IMR-90 (cell line): ENCODE results near the gene NDUFAF8. TPM values are rescaled to one million over a fixed set of nuclear protein-coding genes. Genes with fewer than 3 reads are reported as not detected.

Experiments
- ATAC-seq: fragments of 200-7000 bp; cut with Tn5 transposase; 2 replicates; pipeline ENCODE4 v1.9.1; 2020; ENCODE audit warnings: low read depth, mild to moderate bottlenecking, moderate library complexity
- BruUV-seq: library from RNA; stranded (reverse); fragments of 400-500 nt; replicated peaks from 2 replicates; lab custom pipeline; 2021; lab: Mats Ljungman, UMichigan
- CTCF ChIA-PET: fragments of 300-600 bp; formaldehyde crosslinking; extraction: SDS; loops from one replicate; lab custom pipeline; 2021; ENCODE audit warnings: antibody characterized with exemption; lab: Yijun Ruan, JAX
- POLR2A ChIA-PET: fragments of 300-600 bp; sonication (Branson Sonifier 250); formaldehyde crosslinking; loops from one replicate; lab custom pipeline; 2022; ENCODE audit warnings: antibody characterized with exemption; ENCODE audit not compliant: unreplicated experiment; lab: Charles Lee
- DNase-seq: peaks from one replicate; pipeline ENCODE4 v3.0.0; 2013
- H2AFZ ChIP-seq: replicated peaks from 2 replicates; pipeline ENCODE3; 2013; ENCODE audit warnings: low read length, mild to moderate bottlenecking; ENCODE audit not compliant: poor library complexity
- H2AK5ac ChIP-seq: 2 replicates; pipeline ENCODE4 v1.6.1; 2013; ENCODE audit warnings: low read depth, low read length, inconsistent platforms
- H2AK9ac ChIP-seq: replicated peaks from 2 replicates; pipeline ENCODE3; 2013; ENCODE audit warnings: mild to moderate bottlenecking, low read depth, low read length, moderate library complexity; ENCODE audit not compliant: poor library complexity
- H2BK120ac ChIP-seq: 2 replicates; pipeline ENCODE4 v1.6.1; 2013; ENCODE audit warnings: low read depth, low read length, inconsistent platforms
- H2BK15ac ChIP-seq: 3 replicates; pipeline ENCODE4 v1.6.1; 2013; ENCODE audit warnings: low read depth, low read length, inconsistent platforms
- H2BK20ac ChIP-seq: 2 replicates; pipeline ENCODE4 v1.6.1; 2013; ENCODE audit warnings: low read depth, mild to moderate bottlenecking, inconsistent platforms, low read length, moderate library complexity
- H2BK5ac ChIP-seq: 2 replicates; pipeline ENCODE4 v1.6.1; 2013; ENCODE audit warnings: mild to moderate bottlenecking, low read depth, low read length, inconsistent platforms; ENCODE audit not compliant: poor library complexity, severe bottlenecking
- H3K14ac ChIP-seq: replicated peaks from 2 replicates; pipeline ENCODE4 v1.6.1; 2013; ENCODE audit warnings: low read depth, low read length, inconsistent platforms
- H3K18ac ChIP-seq: 2 replicates; pipeline ENCODE4 v1.6.1; 2013; ENCODE audit warnings: low read depth, low read length, control low read depth
- H3K23ac ChIP-seq: 2 replicates; pipeline ENCODE4 v1.6.1; 2013; ENCODE audit warnings: low read depth, low read length, inconsistent platforms
- H3K27ac ChIP-seq: 2 replicates; pipeline ENCODE4 v1.5.1; 2013; ENCODE audit warnings: mild to moderate bottlenecking, control low read depth, low read length; ENCODE audit not compliant: insufficient read depth
- H3K27me3 ChIP-seq: 2 replicates; pipeline ENCODE4 v1.6.1; 2013; ENCODE audit warnings: low read length; ENCODE audit not compliant: control insufficient read depth, insufficient read depth
- H3K36me3 ChIP-seq: 2 replicates; pipeline ENCODE4 v1.6.1; 2013; ENCODE audit warnings: low read length, mixed read lengths; ENCODE audit not compliant: control insufficient read depth, insufficient read depth
- H3K4ac ChIP-seq: 2 replicates; pipeline ENCODE4 v1.6.1; 2013; ENCODE audit warnings: low read depth, low read length, inconsistent platforms
- H3K4me1 ChIP-seq: 2 replicates; pipeline ENCODE4 v1.6.1; 2013; ENCODE audit warnings: low read length, mixed read lengths; ENCODE audit not compliant: control insufficient read depth, insufficient read depth
- H3K4me2 ChIP-seq: 2 replicates; pipeline ENCODE4 v1.6.1; 2013; ENCODE audit warnings: low read depth, mild to moderate bottlenecking, control low read depth, low read length, moderate library complexity
- H3K4me3 ChIP-seq: 2 replicates; pipeline ENCODE4 v1.5.1; 2013; ENCODE audit warnings: low read depth, mild to moderate bottlenecking, control low read depth, low read length, moderate library complexity; ENCODE audit not compliant: insufficient read depth
- H3K56ac ChIP-seq: 2 replicates; pipeline ENCODE4 v1.6.1; 2013; ENCODE audit warnings: low read length, inconsistent platforms; ENCODE audit not compliant: insufficient read depth; ENCODE audit errors: extremely low read depth
- H3K79me1 ChIP-seq, 2 experiments: 2 replicates each; pipeline ENCODE4 v1.6.1; 2013; ENCODE audit warnings: low read length in 2 of 2, inconsistent platforms in 1 of 2, low read depth in 1 of 2
- H3K9ac ChIP-seq: 2 replicates; pipeline ENCODE4 v1.6.1; 2013; ENCODE audit warnings: low read depth, low read length, control low read depth
- H3K9me1 ChIP-seq: 2 replicates; pipeline ENCODE4 v1.6.1; 2013; ENCODE audit warnings: low read length, inconsistent platforms; ENCODE audit not compliant: insufficient read depth
- H3K9me3 ChIP-seq: 2 replicates; pipeline ENCODE4 v1.6.1; 2013; ENCODE audit warnings: low read length; ENCODE audit not compliant: control insufficient read depth, insufficient read depth
- H4K20me1 ChIP-seq: 2 replicates; pipeline ENCODE4 v1.6.1; 2013; ENCODE audit warnings: low read length, inconsistent platforms; ENCODE audit not compliant: insufficient read depth
- H4K5ac ChIP-seq: 2 replicates; pipeline ENCODE4 v1.6.1; 2013; ENCODE audit warnings: mild to moderate bottlenecking, low read depth, low read length, control low read depth
- H4K8ac ChIP-seq, 2 experiments: 2 replicates each; pipeline ENCODE4 v1.6.1; 2013; ENCODE audit warnings: low read depth in 2 of 2, low read length in 2 of 2, control low read depth in 1 of 2, inconsistent platforms in 1 of 2
- H4K91ac ChIP-seq: 2 replicates; pipeline ENCODE4 v1.6.1; 2013; ENCODE audit warnings: low read depth, low read length, inconsistent platforms; ENCODE audit not compliant: insufficient read depth
- BHLHE40 ChIP-seq: fragments of 150-350 bp; IDR thresholded peaks from 2 replicates; pipeline ENCODE4 v1.6.1; 2016; ENCODE audit warnings: mild to moderate bottlenecking, low read depth, low read length
- CEBPB ChIP-seq: IDR thresholded peaks from 2 replicates; pipeline ENCODE4 v1.6.1; 2012; ENCODE audit warnings: low read depth, low read length, improper control_type of control experiment
- CHD1 ChIP-seq: IDR thresholded peaks from 2 replicates; pipeline ENCODE4 v1.6.1; 2012; ENCODE audit warnings: low read depth, low read length, improper control_type of control experiment
- CTCF ChIP-seq: conservative IDR thresholded peaks from 2 replicates; pipeline ENCODE4 v1.5.1; 2012; ENCODE audit warnings: mild to moderate bottlenecking, low read depth, low read length, improper control_type of control experiment
- ELK1 ChIP-seq: fragments of 150-350 bp; IDR thresholded peaks from 2 replicates; pipeline ENCODE4 v1.6.1; 2016; ENCODE audit warnings: low read depth, mild to moderate bottlenecking, low read length, moderate library complexity, borderline replicate concordance
- FOS ChIP-seq: fragments of 150-350 bp; IDR thresholded peaks from 2 replicates; pipeline ENCODE4 v1.6.1; 2016; ENCODE audit warnings: low read depth, low read length
- MAZ ChIP-seq: IDR thresholded peaks from 2 replicates; pipeline ENCODE4 v1.6.1; 2012; ENCODE audit warnings: low read depth, mild to moderate bottlenecking, low read length, improper control_type of control experiment, moderate library complexity, borderline replicate concordance
- NFE2L2 ChIP-seq: fragments of 150-350 bp; IDR thresholded peaks from 2 replicates; pipeline ENCODE4 v1.6.1; 2016; ENCODE audit warnings: low read depth, mild to moderate bottlenecking, low read length
- RFX5 ChIP-seq: IDR thresholded peaks from 2 replicates; pipeline ENCODE4 v1.8.0; 2012; ENCODE audit warnings: low read depth, mild to moderate bottlenecking, low read length, moderate library complexity
- SMC3 ChIP-seq: fragments of 150-350 bp; IDR thresholded peaks from 2 replicates; pipeline ENCODE4 v1.6.1; 2016; ENCODE audit warnings: low read depth, mild to moderate bottlenecking, antibody characterized with exemption, low read length, moderate library complexity
- WGBS, 2 experiments: methylation state at CpG; one replicate each; pipeline versions ENCODE4 v1.1.5 to v1.1.7; 2013; ENCODE audit warnings: missing lambda C conversion rate in 2 of 2; ENCODE audit not compliant: insufficient read length in 1 of 2; ENCODE audit errors: extremely low coverage in 2 of 2; 5-methylcytosine and 5-hydroxymethylcytosine counted together
- dilution Hi-C: fragments of 300-500 bp; cut with HindIII; formaldehyde crosslinking; loops from one replicate; pipeline ENCODE4 v1.14.3; 2018; ENCODE audit warnings: low sequenced_read_pairs; ENCODE audit not compliant: unreplicated experiment
- in situ Hi-C: fragments of 300-500 bp; cut with MboI; formaldehyde crosslinking; loops from 3 replicates; pipeline ENCODE4 v1.14.3; 2019; ENCODE audit warnings: low sequenced_read_pairs, inconsistent platforms, mixed read lengths
- intact Hi-C: fragments of 100-400 bp; cut with micrococcal nuclease; formaldehyde crosslinking; loops from 2 replicates; pipeline ENCODE4 v1.10.0; 2022
- polyA plus RNA-seq, 3 experiments: library from polyadenylated mRNA; depleted of rRNA; stranded (reverse); fragments of >200 nt; gene quantifications; 2 replicates each; pipeline ENCODE4 v1.2.3, GENCODE V29; 2012; ENCODE audit warnings: low replicate concordance in 1 of 3
- total RNA-seq: library from RNA; depleted of rRNA; stranded (reverse); fragments of >200 nt; gene quantifications from 2 replicates; pipeline ENCODE4 v1.2.3, GENCODE V29; 2012

Gene NDUFAF8
- total and polyA plus RNA-seq, 2 of the 4 experiments (the other 2 are of a cell fraction), result 11.1 to 65.0 TPM

GRCh38 chr17:81260171-81260570, 21.1 kb downstream of the NDUFAF8 start:
- no peaks in the 10 kb centered on the region for H3K9me3 ChIP-seq
- H3K4me1 ChIP-seq, result peaks cover 7% of the 10 kb centered on the region
- H2BK20ac ChIP-seq, result no peak overlapping the region
- no peaks in the 10 kb centered on the region for H3K27me3 ChIP-seq
- ATAC-seq, result no peak
- no TSS peak for BruUV-seq
- no peaks in the 10 kb centered on the region for H3K9me1 ChIP-seq
- H3K14ac ChIP-seq, result no peak overlapping the region
- peak overlapping the region; percentile 58 for H2AK9ac ChIP-seq
- no peak overlapping the region for H4K5ac ChIP-seq
- ChIA-PET POLR2A (no interaction called here), CTCF (no interaction called here)
- WGBS, 2 experiments, result 97% methylated on average over 13 of the region's 17 CpGs; no CpG with 5 or more reads in 1 of the 2 experiments
- H2AFZ ChIP-seq, result no peak overlapping the region
- H4K20me1 ChIP-seq, result peaks cover 7% of the 10 kb centered on the region
- H2BK5ac ChIP-seq, result no peak overlapping the region
- no peak overlapping the region for H3K4me2 ChIP-seq
- TF ChIP-seq RFX5, result no peak
- no peak for TF ChIP-seq CEBPB
- TF ChIP-seq MAZ, result no peak
- no peak for TF ChIP-seq BHLHE40
- TF ChIP-seq FOS, result no peak
- TF ChIP-seq CTCF, result no peak
- no peak for TF ChIP-seq SMC3
- no peak for TF ChIP-seq CHD1
- TF ChIP-seq NFE2L2, result no peak
- no peak for TF ChIP-seq ELK1
- dilution Hi-C loops (no loop called here), in situ Hi-C loops (no loop called here), intact Hi-C loops (no loop called here)
- no peak for DNase-seq
- H3K18ac ChIP-seq, result no peak overlapping the region
- H2BK15ac ChIP-seq, result no peak overlapping the region
- H3K27ac ChIP-seq, result no peak overlapping the region
- no peak overlapping the region for H3K56ac ChIP-seq
- H3K36me3 ChIP-seq, result peaks cover 57% of the 10 kb centered on the region
- no peak overlapping the region for H4K91ac ChIP-seq
- no peak overlapping the region for H3K4me3 ChIP-seq
- H3K9ac ChIP-seq, result no peak overlapping the region
- H3K4ac ChIP-seq, result no peak overlapping the region
- H2BK120ac ChIP-seq, result no peak overlapping the region
- no peak overlapping the region for H3K23ac ChIP-seq
- peaks cover 0 to 3% of the 10 kb centered on the region in 2 experiments; a peak in 1 of 4 replicates for H3K79me1 ChIP-seq
- no peak overlapping the region for H4K8ac ChIP-seq
- no peak overlapping the region for H2AK5ac ChIP-seq
